Astrocyte (in vitro differentiated cells and primary cell): ENCODE results near the gene INSC. TPM values are rescaled to one million over a fixed set of nuclear protein-coding genes. Genes with fewer than 3 reads are reported as not detected.
A peak's percentile ranks its signal among the peaks of the same experiment; 100 is the strongest.

ENCODE experiments used
- DNase-seq: peaks from one replicate; pipeline ENCODE4 v3.0.0-alpha.2; 2010; ENCODE audit warnings: low read depth
- FAIRE-seq: peaks from 2 replicates; lab custom pipeline; 2011; peaks lifted over from hg19 to GRCh38; lab: Jason Lieb, UNC
- H2AFZ ChIP-seq: 2 replicates; pipeline ENCODE4 v1.6.0; 2012; ENCODE audit warnings: low read depth, low read length, inconsistent platforms
- H3K27ac ChIP-seq: 2 replicates; pipeline ENCODE4 v1.5.1; 2011; ENCODE audit warnings: low read depth, low read length, inconsistent platforms
- H3K27me3 ChIP-seq: 2 replicates; pipeline ENCODE4 v1.6.0; 2011; ENCODE audit warnings: low read length, inconsistent platforms; ENCODE audit not compliant: insufficient read depth
- H3K36me3 ChIP-seq: 2 replicates; pipeline ENCODE4 v1.5.1; 2011; ENCODE audit warnings: low read length, inconsistent platforms; ENCODE audit not compliant: insufficient read depth
- H3K4me1 ChIP-seq: 2 replicates; pipeline ENCODE4 v1.5.1; 2011; ENCODE audit warnings: low read length, inconsistent platforms; ENCODE audit not compliant: insufficient read depth
- H3K4me2 ChIP-seq: 2 replicates; pipeline ENCODE4 v1.6.0; 2012; ENCODE audit warnings: low read length, inconsistent platforms
- H3K4me3 ChIP-seq: 2 replicates; pipeline ENCODE4 v1.5.1; 2011; ENCODE audit warnings: low read depth, mild to moderate bottlenecking, low read length, inconsistent platforms; ENCODE audit not compliant: insufficient read depth
- H3K79me2 ChIP-seq: 2 replicates; pipeline ENCODE4 v1.6.0; 2012; ENCODE audit warnings: mild to moderate bottlenecking, low read length, inconsistent platforms; ENCODE audit not compliant: insufficient read depth
- H3K9ac ChIP-seq: 2 replicates; pipeline ENCODE4 v1.6.0; 2012; ENCODE audit warnings: mild to moderate bottlenecking, low read length, inconsistent platforms
- H3K9me3 ChIP-seq: 2 replicates; pipeline ENCODE4 v1.5.1; 2012; ENCODE audit warnings: low read depth, mild to moderate bottlenecking, low read length, inconsistent platforms; ENCODE audit not compliant: insufficient read depth
- H4K20me1 ChIP-seq: 2 replicates; pipeline ENCODE4 v1.6.0; 2012; ENCODE audit warnings: low read length, inconsistent platforms; ENCODE audit not compliant: insufficient read depth
- H3K27ac Mint-ChIP-seq: one replicate; pipeline ENCODE4 v1.8.0; 2021; ENCODE audit warnings: mild to moderate bottlenecking, mixed read lengths; ENCODE audit not compliant: unreplicated experiment
- H3K27me3 Mint-ChIP-seq: one replicate; pipeline ENCODE4 v1.8.0; 2021; ENCODE audit warnings: low read depth, mixed read lengths; ENCODE audit not compliant: unreplicated experiment
- H3K36me3 Mint-ChIP-seq: one replicate; pipeline ENCODE4 v1.8.0; 2021; ENCODE audit warnings: low read depth, mixed read lengths; ENCODE audit not compliant: unreplicated experiment
- H3K4me1 Mint-ChIP-seq: one replicate; pipeline ENCODE4 v1.8.0; 2021; ENCODE audit warnings: low read depth, mixed read lengths; ENCODE audit not compliant: unreplicated experiment
- H3K4me3 Mint-ChIP-seq: one replicate; pipeline ENCODE4 v1.8.0; 2021; ENCODE audit warnings: mild to moderate bottlenecking, moderate library complexity, mixed read lengths; ENCODE audit not compliant: unreplicated experiment
- H3K9me3 Mint-ChIP-seq: one replicate; pipeline ENCODE4 v1.8.0; 2021; ENCODE audit warnings: mild to moderate bottlenecking, mixed read lengths; ENCODE audit not compliant: unreplicated experiment
- CTCF ChIP-seq: IDR thresholded peaks from 2 replicates; pipeline ENCODE4 v1.5.1; 2011; ENCODE audit warnings: low read depth, mild to moderate bottlenecking, inconsistent platforms, low read length, moderate library complexity; ENCODE audit not compliant: insufficient read depth
- EZH2 ChIP-seq: IDR thresholded peaks from 2 replicates; pipeline ENCODE4 v1.6.1; 2012; ENCODE audit warnings: mild to moderate bottlenecking, low read length, inconsistent platforms; ENCODE audit not compliant: insufficient read depth
- total RNA-seq: library from RNA; stranded (reverse); gene quantifications from 2 replicates; pipeline ENCODE4 v1.2.1, GENCODE V29; 2021

The INSC gene
- total RNA-seq, 1 donor from 2014 or later, result not detected

- H3K36me3 ChIP-seq, result no peaks in the 10 kb centered on the region
- H3K27ac ChIP-seq, result no peak overlapping the region
- no peak for TF ChIP-seq EZH2
- no peak for TF ChIP-seq CTCF
- FAIRE-seq (no peak), DNase-seq (no peak)
- no peak overlapping the region for H2AFZ ChIP-seq
- H3K4me3 ChIP-seq, result no peak overlapping the region
- no peaks in the 10 kb centered on the region for H3K9me3 ChIP-seq
- no peaks in the 10 kb centered on the region for H4K20me1 ChIP-seq
- H3K9ac ChIP-seq, result no peak overlapping the region
- Mint-ChIP-seq H3K4me1 (no peaks in the 10 kb centered on the region), H3K4me3 (no peak overlapping the region), H3K9me3 (no peaks in the 10 kb centered on the region), H3K27ac (no peak overlapping the region), H3K36me3 (no peaks in the 10 kb centered on the region), H3K27me3 (no peaks in the 10 kb centered on the region)
- no peaks in the 10 kb centered on the region for H3K4me1 ChIP-seq
- no peaks in the 10 kb centered on the region for H3K79me2 ChIP-seq
- no peaks in the 10 kb centered on the region for H3K27me3 ChIP-seq
- H3K4me2 ChIP-seq, result no peak overlapping the region
Observed at GRCh38 chr11:15189189-15189588, 74.5 kb downstream of the INSC start.

- TF ChIP-seq EZH2 (no peak), CTCF (no peak)
- Histone ChIP-seq H3K9me3 (no peaks in the 10 kb centered on the region), H4K20me1 (no peaks in the 10 kb centered on the region), H3K4me1 (no peaks in the 10 kb centered on the region), H3K79me2 (no peaks in the 10 kb centered on the region), H3K27me3 (no peaks in the 10 kb centered on the region), H3K4me2 (no peak overlapping the region), H3K27ac (no peak overlapping the region), H3K36me3 (no peaks in the 10 kb centered on the region), H3K4me3 (no peak overlapping the region), H3K9ac (no peak overlapping the region), H2AFZ (no peak overlapping the region)
- FAIRE-seq (no peak), DNase-seq (peak; percentile 47)
- Mint-ChIP-seq H3K27me3 (no peaks in the 10 kb centered on the region), H3K36me3 (no peaks in the 10 kb centered on the region), H3K27ac (no peak overlapping the region), H3K4me1 (no peaks in the 10 kb centered on the region), H3K4me3 (no peak overlapping the region), H3K9me3 (no peaks in the 10 kb centered on the region)
Observed at GRCh38 chr11:15189641-15190365, 75.1 kb downstream of the INSC start.

GRCh38 chr11:15190611-15191010, 75.9 kb downstream of the INSC start:
- DNase-seq (no peak), FAIRE-seq (no peak)
- Histone ChIP-seq H2AFZ (no peak overlapping the region), H3K4me1 (peaks cover 5% of the 10 kb centered on the region), H4K20me1 (no peaks in the 10 kb centered on the region), H3K4me3 (no peak overlapping the region), H3K4me2 (no peak overlapping the region), H3K27ac (no peak overlapping the region), H3K9me3 (no peaks in the 10 kb centered on the region), H3K79me2 (no peaks in the 10 kb centered on the region), H3K36me3 (no peaks in the 10 kb centered on the region), H3K27me3 (no peaks in the 10 kb centered on the region), H3K9ac (no peak overlapping the region)
- no peak overlapping the region for H3K4me3 Mint-ChIP-seq
- no peaks in the 10 kb centered on the region for H3K4me1 Mint-ChIP-seq
- TF ChIP-seq EZH2, result no peak
- no peak for TF ChIP-seq CTCF
- no peaks in the 10 kb centered on the region for H3K36me3 Mint-ChIP-seq
- no peaks in the 10 kb centered on the region for H3K9me3 Mint-ChIP-seq
- H3K27ac Mint-ChIP-seq, result no peak overlapping the region
- H3K27me3 Mint-ChIP-seq, result no peaks in the 10 kb centered on the region
